Duodenal mucosa (tissue), 2 donors: ENCODE results near the gene C11orf58.

Experiments used
- H3K27ac ChIP-seq: one replicate; pipeline ENCODE4 v1.7.0; 2013; ENCODE audit warnings: low read depth, low read length
- H3K27me3 ChIP-seq, 2 donors: one replicate each; pipeline ENCODE4 v1.7.0; 2013; ENCODE audit warnings: low read length in 2 of 2, control low read depth in 1 of 2; ENCODE audit not compliant: insufficient read depth in 2 of 2, control insufficient read depth in 1 of 2
- H3K36me3 ChIP-seq, 2 donors: one replicate each; pipeline ENCODE4 v1.7.0; 2013; ENCODE audit warnings: low read length in 2 of 2, control low read depth in 1 of 2; ENCODE audit not compliant: insufficient read depth in 2 of 2, control insufficient read depth in 1 of 2
- H3K4me1 ChIP-seq, 2 donors: one replicate each; pipeline ENCODE4 v1.7.0; 2013; ENCODE audit warnings: low read length in 2 of 2, control low read depth in 1 of 2; ENCODE audit not compliant: insufficient read depth in 2 of 2, control insufficient read depth in 1 of 2
- H3K4me3 ChIP-seq, 2 donors: one replicate each; pipeline ENCODE4 v1.7.0; 2013; ENCODE audit warnings: low read length in 2 of 2, low read depth in 1 of 2
- H3K9ac ChIP-seq, 2 donors: one replicate each; pipeline ENCODE4 v1.7.0; 2013; ENCODE audit warnings: low read length in 2 of 2, low read depth in 1 of 2
- H3K9me3 ChIP-seq, 2 donors: one replicate each; pipeline ENCODE4 v1.7.0; 2013; ENCODE audit warnings: low read length in 2 of 2, control low read depth in 1 of 2; ENCODE audit not compliant: control insufficient read depth in 1 of 2

C11orf58 gene

DNA sequence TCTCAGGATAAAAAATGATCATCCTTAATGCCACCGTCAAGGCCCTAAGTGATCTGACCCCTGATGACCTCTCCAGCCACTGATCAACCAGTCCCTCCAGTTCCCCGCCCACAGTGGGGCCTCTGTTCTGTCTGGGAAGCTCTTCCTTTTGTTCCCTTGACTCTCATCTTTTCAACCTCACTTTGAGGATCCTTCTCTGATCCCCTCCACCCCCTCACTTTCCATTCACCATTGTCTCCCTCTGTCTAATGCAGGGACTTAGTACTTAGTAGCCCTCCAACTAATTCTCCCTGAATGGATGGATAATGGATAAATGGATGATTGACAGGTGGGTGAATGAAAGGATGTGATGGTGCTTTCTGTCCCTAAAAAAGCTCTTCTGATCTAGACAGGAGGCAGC is 45.6 kb downstream of the C11orf58 start:
- Histone ChIP-seq H3K9me3 (no peaks in the 10 kb centered on the region), H3K27me3 (no peaks in the 10 kb centered on the region), H3K4me3 (no peak overlapping the region), H3K36me3 (peaks cover 15 to 42% of the 10 kb centered on the region in 2 donors), H3K4me1 (peaks cover 11 to 19% of the 10 kb centered on the region in 2 donors), H3K27ac (no peak overlapping the region), H3K9ac (no peak overlapping the region)

GRCh38 chr11:16784666-16785065 is 46.2 kb downstream of the C11orf58 start:
- no peak overlapping the region for H3K27ac ChIP-seq
- peaks cover 11 to 18% of the 10 kb centered on the region in 2 donors for H3K4me1 ChIP-seq
- H3K4me3 ChIP-seq = no peak overlapping the region
- no peaks in the 10 kb centered on the region for H3K27me3 ChIP-seq
- no peaks in the 10 kb centered on the region for H3K9me3 ChIP-seq
- H3K9ac ChIP-seq = no peak overlapping the region
- peaks cover 15 to 45% of the 10 kb centered on the region in 2 donors for H3K36me3 ChIP-seq

- H3K9ac ChIP-seq = no peak overlapping the region
- no peak overlapping the region for H3K4me3 ChIP-seq
- H3K4me1 ChIP-seq = peaks cover 11 to 18% of the 10 kb centered on the region in 2 donors
Observed at GRCh38 chr11:16785520-16786128, 47.2 kb downstream of the C11orf58 start.

DNA sequence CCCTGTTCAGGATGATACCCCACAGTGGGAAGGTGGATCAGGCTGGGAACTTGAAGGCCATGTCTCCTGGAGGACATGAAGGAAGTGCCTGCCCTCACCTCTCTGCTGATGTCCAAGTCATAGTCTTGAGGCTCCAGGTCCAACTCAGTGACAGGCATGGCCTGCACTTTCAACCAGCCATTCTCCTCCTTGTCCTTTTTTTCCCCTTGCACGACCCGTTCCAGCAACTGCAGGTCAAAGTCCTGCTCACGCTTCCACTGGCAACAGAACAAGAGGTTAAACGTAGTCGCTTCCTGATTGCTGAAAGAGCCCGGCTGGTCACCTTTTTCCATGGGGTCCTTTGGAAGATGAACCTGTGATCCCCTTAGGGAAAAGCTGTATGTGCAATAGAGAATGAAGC is 47.7 kb downstream of the C11orf58 start:
- Histone ChIP-seq H3K4me3 (no peak overlapping the region), H3K27ac (no peak overlapping the region), H3K36me3 (peaks cover 19 to 58% of the 10 kb centered on the region in 2 donors), H3K4me1 (peaks cover 12 to 23% of the 10 kb centered on the region in 2 donors), H3K9me3 (no peaks in the 10 kb centered on the region), H3K27me3 (no peaks in the 10 kb centered on the region), H3K9ac (no peak overlapping the region)

More at GRCh38 chr11:16785520-16786128, 47.2 kb downstream of the C11orf58 start:
- H3K9me3 ChIP-seq = no peaks in the 10 kb centered on the region
- no peak overlapping the region for H3K27ac ChIP-seq
- H3K27me3 ChIP-seq = no peaks in the 10 kb centered on the region
- H3K36me3 ChIP-seq = peaks cover 19 to 53% of the 10 kb centered on the region in 2 donors

- no peak overlapping the region for H3K4me3 ChIP-seq
- peaks cover 20 to 61% of the 10 kb centered on the region in 2 donors for H3K36me3 ChIP-seq
- H3K27ac ChIP-seq = no peak overlapping the region
- H3K9me3 ChIP-seq = no peaks in the 10 kb centered on the region
- peaks cover 19 to 29% of the 10 kb centered on the region in 2 donors for H3K4me1 ChIP-seq
- H3K27me3 ChIP-seq = no peaks in the 10 kb centered on the region
- no peak overlapping the region for H3K9ac ChIP-seq
Observed at GRCh38 chr11:16787035-16787742, 48.7 kb downstream of the C11orf58 start.

- no peak overlapping the region for H3K4me3 ChIP-seq
- H3K4me1 ChIP-seq = peaks cover 19 to 26% of the 10 kb centered on the region in 2 donors
- peaks cover 15 to 57% of the 10 kb centered on the region in 2 donors for H3K36me3 ChIP-seq
- H3K27me3 ChIP-seq = no peaks in the 10 kb centered on the region
- H3K9me3 ChIP-seq = no peaks in the 10 kb centered on the region
- no peak overlapping the region for H3K27ac ChIP-seq
- no peak overlapping the region for H3K9ac ChIP-seq
Observed at GRCh38 chr11:16788141-16789062, 50.0 kb downstream of the C11orf58 start.

GRCh38 chr11:16789063-16789420 is 50.6 kb downstream of the C11orf58 start:
- no peaks in the 10 kb centered on the region for H3K9me3 ChIP-seq
- H3K4me3 ChIP-seq = no peak overlapping the region
- H3K27ac ChIP-seq = no peak overlapping the region
- H3K9ac ChIP-seq = no peak overlapping the region
- peaks cover 19 to 26% of the 10 kb centered on the region in 2 donors for H3K4me1 ChIP-seq
- H3K27me3 ChIP-seq = no peaks in the 10 kb centered on the region
- peaks cover 13 to 59% of the 10 kb centered on the region in 2 donors for H3K36me3 ChIP-seq

GRCh38 chr11:16789560-16790485 is 51.4 kb downstream of the C11orf58 start:
- Histone ChIP-seq H3K9me3 (no peaks in the 10 kb centered on the region), H3K36me3 (peaks cover 13 to 65% of the 10 kb centered on the region in 2 donors), H3K27ac (no peak overlapping the region), H3K4me1 (peaks cover 19 to 26% of the 10 kb centered on the region in 2 donors), H3K27me3 (no peaks in the 10 kb centered on the region), H3K9ac (no peak overlapping the region), H3K4me3 (no peak overlapping the region)

DNA sequence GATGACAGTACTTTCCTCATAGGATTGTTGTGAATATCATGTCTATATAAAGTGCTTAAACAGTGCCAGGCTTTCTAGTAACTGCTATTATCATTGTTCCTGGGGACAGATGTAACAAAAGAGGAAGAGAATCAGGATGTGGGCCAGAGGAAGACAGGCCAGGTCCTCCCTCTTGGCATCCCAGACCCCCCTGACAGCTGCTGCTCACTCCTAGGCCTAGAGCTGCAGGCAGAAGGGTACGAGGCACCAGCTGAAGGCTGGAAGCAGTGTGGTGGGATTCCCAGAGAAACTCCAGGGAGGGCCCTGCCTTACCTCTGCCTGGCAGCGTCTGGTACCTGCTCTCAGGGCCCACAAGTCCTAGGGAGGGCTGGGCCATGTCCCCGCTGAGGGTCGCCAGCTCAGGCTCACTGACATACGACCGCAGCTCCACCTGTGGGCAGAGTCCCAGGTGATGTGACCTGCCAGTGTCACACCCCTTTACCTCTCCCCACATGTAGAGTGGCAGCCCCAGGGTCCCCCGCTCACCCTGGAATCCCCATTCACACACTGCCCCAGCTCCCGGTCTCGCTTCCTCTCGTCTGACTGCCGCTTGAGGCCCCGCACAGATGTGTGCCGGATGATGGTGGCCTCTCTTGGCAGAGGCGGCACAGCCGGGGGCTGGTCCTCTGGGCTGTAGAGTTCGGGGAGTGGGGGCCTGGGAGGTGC is 52.2 kb downstream of the C11orf58 start:
- no peak overlapping the region for H3K9ac ChIP-seq
- no peaks in the 10 kb centered on the region for H3K9me3 ChIP-seq
- no peaks in the 10 kb centered on the region for H3K27me3 ChIP-seq
- peaks cover 18 to 25% of the 10 kb centered on the region in 2 donors for H3K4me1 ChIP-seq
- no peak overlapping the region for H3K4me3 ChIP-seq
- H3K27ac ChIP-seq = no peak overlapping the region
- H3K36me3 ChIP-seq = peaks cover 13 to 64% of the 10 kb centered on the region in 2 donors
